ENCODE data around the gene RALGPS1.

GRCh38 chr9:127079446-127080140 is 165.0 kb downstream of the RALGPS1 start:
- TF ChIP-seq POLR2A (IDR thresholded peaks at IDR 0.05) (no peak), CTCF (IDR thresholded peaks at IDR 0.05) (no peak)

Data from vagina (tissue), 2 donors.